Measurements from ENCODE around the gene PUS7L.

DNA sequence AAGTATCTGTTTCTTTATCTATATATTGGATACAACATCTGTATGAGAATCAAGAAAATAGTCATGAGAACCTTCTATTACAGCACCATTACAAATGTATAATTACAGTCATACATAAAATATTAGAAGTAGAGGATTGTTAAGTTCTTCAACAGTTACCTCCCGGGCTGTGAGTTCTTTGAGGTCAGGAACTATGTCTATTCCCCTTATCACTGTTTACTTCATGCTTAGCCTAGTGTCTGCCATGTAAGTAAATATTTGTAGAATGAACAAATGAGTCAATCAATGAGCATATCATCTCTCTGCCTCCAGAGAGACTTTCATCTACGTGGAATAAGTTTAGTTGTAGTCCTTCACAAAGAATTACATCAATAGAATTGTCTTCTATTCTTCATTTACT is 47.2 kb downstream of the PUS7L start:
- no peak for TF ChIP-seq POLR2AphosphoS5 (IDR thresholded peaks at IDR 0.05; ENCODE audit: insufficient read depth in 1 of 2, low read depth in 1 of 2)
- TF ChIP-seq POLR2A (IDR thresholded peaks at IDR 0.05): no peak
